Activated CD4-positive, alpha-beta T cell treated with anti-CD3 and anti-CD28 coated beads, Interleukin-2, amount 50 U/mL, for 4 hours (primary cell): Measurements from ENCODE around the gene LORICRIN.

Experiments
- DNase-seq, 2 experiments: peaks; one replicate each; pipeline ENCODE4 v3.0.0-alpha.2; 2020

The LORICRIN gene

DNA sequence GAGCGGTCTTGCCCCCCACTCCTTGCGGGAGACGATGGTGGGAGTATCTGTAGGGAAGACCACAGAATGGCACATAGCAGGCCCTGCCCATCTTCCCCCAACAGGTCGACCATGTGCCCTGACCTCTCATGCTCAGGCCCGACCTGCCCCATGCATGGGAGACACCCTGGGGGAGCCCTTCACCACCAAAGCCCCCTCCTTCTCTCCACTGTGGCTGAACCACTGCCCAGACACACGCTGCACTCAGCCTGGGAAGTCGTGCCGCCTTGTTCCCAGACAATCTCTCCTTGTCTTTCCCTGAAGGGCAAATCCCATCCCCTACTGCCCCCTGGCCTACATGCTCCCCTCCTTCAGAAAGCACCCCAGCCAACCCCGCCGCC is 47.7 kb downstream of the LORICRIN start:
- no peak for DNase-seq

DNA sequence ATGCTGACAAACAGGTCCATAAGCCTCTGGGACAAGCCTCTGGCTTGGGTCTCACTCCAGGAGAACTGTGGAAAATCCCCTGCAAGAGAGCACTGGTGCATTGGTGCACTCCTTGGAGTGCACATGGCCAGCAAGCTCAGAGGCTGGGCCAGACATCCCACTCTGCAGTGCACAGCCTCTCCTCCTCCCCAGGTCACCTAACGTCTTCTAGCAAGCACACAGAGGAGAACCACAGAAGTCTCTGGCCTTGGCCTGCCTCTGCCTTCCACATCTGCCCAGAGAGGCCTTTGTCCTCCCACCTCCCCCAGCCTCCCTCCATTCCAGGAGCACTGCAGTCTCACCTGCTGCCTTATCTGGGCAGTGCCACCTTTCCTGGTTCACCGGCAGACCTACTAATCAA is 49.1 kb downstream of the LORICRIN start:
- no peak for DNase-seq

DNA sequence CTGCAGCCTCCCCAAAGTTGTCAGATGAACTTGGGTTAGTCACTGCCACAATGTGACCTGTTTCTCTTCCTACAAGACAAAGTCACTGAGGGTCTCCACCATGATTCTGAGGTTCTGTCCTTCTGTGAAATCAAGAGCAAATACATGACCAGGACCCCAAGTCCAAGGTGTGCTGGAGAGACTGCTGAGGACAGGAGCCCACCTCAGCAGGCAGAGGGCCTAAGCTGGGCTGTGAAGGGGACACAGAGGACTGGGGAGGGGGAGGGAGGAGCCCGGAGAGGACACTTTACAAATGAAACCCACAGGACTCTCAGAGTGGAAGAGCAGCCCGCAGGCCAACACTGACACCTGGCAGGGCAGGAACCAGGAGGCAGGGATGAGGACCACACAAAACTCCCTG is 50.0 kb downstream of the LORICRIN start:
- DNase-seq: no peak

DNA sequence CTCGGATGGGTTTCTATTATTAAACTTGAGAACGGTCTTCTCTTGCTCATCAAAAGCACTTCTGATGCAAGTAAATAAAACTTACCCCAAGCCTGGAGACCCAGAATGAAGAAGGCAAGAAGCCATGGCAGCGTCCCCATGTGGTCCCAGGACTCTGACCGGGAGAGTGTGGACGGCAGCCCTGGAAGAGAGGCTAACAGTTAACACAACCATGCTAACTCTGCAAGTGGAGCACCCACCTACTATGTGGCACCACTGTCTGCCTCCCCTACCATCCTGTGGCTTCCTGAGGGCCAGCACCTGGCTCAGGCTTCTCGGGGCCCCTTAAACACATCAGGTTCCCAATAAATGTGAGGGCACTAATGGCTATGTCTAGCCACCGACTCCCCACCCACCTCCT is 51.0 kb downstream of the LORICRIN start:
- DNase-seq: no peak
